A673 (cell line): ENCODE results near the gene TMX1. TPM values are rescaled to one million over a fixed set of nuclear protein-coding genes. Genes with fewer than 3 reads are reported as not detected.

Experiments
- BruUV-seq: library from RNA; stranded (reverse); fragments of 400-500 nt; replicated peaks from 2 replicates; lab custom pipeline; 2021; lab: Mats Ljungman, UMichigan
- CTCF ChIA-PET: fragments of 300-600 bp; sonication (Branson Sonifier 250); formaldehyde crosslinking; loops from one replicate; lab custom pipeline; 2022; ENCODE audit warnings: antibody characterized with exemption; lab: Charles Lee
- POLR2A ChIA-PET: fragments of 300-600 bp; sonication (Branson Sonifier 250); formaldehyde crosslinking; loops from one replicate; lab custom pipeline; 2022; ENCODE audit warnings: antibody characterized with exemption; ENCODE audit not compliant: low non-redundant PET; lab: Charles Lee
- DNase-seq: peaks from one replicate; pipeline ENCODE4 v3.0.0-alpha.2; 2015; ENCODE audit warnings: low spot score
- H3K27ac ChIP-seq: fragments of 200-600 bp; sonication (generic); 2 replicates; pipeline ENCODE4 v1.5.1; 2016; ENCODE audit warnings: mixed run types, low read depth, mild to moderate bottlenecking, mixed read lengths, antibody characterized with exemption, low read length; ENCODE audit not compliant: poor library complexity, severe bottlenecking
- H3K27me3 ChIP-seq: fragments of 200-600 bp; sonication (generic); replicated peaks from 2 replicates; pipeline ENCODE4 v1.6.1; 2017; ENCODE audit warnings: mixed run types, low read depth, mild to moderate bottlenecking, mixed read lengths, antibody characterized with exemption, low read length; ENCODE audit not compliant: insufficient read depth, poor library complexity
- H3K36me3 ChIP-seq: fragments of 200-600 bp; sonication (generic); 2 replicates; pipeline ENCODE4 v1.6.1; 2016; ENCODE audit warnings: mixed run types, mild to moderate bottlenecking, mixed read lengths, antibody characterized with exemption, low read length; ENCODE audit not compliant: insufficient read depth, poor library complexity, severe bottlenecking
- H3K4me1 ChIP-seq: fragments of 200-600 bp; sonication (generic); 2 replicates; pipeline ENCODE4 v1.6.1; 2017; ENCODE audit warnings: mixed run types, mild to moderate bottlenecking, mixed read lengths, antibody characterized with exemption, low read length; ENCODE audit not compliant: insufficient read depth, poor library complexity, severe bottlenecking
- H3K4me3 ChIP-seq: fragments of 200-600 bp; sonication (generic); 2 replicates; pipeline ENCODE4 v1.5.1; 2016; ENCODE audit warnings: low read depth, mixed run types, mild to moderate bottlenecking, mixed read lengths, low read length; ENCODE audit not compliant: poor library complexity, severe bottlenecking
- H3K9me3 ChIP-seq: fragments of 200-600 bp; sonication (generic); 2 replicates; pipeline ENCODE4 v1.6.1; 2016; ENCODE audit warnings: mixed run types, low read depth, mild to moderate bottlenecking, mixed read lengths, antibody characterized with exemption, low read length; ENCODE audit not compliant: poor library complexity, severe bottlenecking
- CTCF ChIP-seq: fragments of 300-800, 200-600 bp; sonication (generic); conservative IDR thresholded peaks from 2 replicates; pipeline ENCODE4 v1.5.1; 2017; ENCODE audit warnings: low read depth, mild to moderate bottlenecking, antibody characterized with exemption, low read length, moderate library complexity, mixed read lengths
- EZH2 ChIP-seq: fragments of 200-600 bp; sonication (generic); IDR thresholded peaks from 2 replicates; pipeline ENCODE4 v1.6.1; 2017; ENCODE audit warnings: borderline replicate concordance, low read depth, mild to moderate bottlenecking, mixed read lengths, antibody characterized with exemption, low read length; ENCODE audit not compliant: poor library complexity, severe bottlenecking
- intact Hi-C: fragments of 100-400 bp; cut with micrococcal nuclease; formaldehyde crosslinking; loops from one replicate; pipeline ENCODE4 v1.10.0; 2022; ENCODE audit not compliant: unreplicated experiment
- total RNA-seq: library from RNA; stranded (reverse); gene quantifications from 2 replicates; pipeline ENCODE4 v1.2.3, GENCODE V29; 2021

Gene TMX1
- total RNA-seq, 1 experiment from 2014 or later: 60.1 TPM

GRCh38 chr14:51207621-51208020 is 32.4 kb upstream of the TMX1 start:
- no peak for TF ChIP-seq CTCF
- Histone ChIP-seq H3K27ac (no peak overlapping the region), H3K36me3 (no peaks in the 10 kb centered on the region), H3K4me1 (peaks cover 24% of the 10 kb centered on the region), H3K27me3 (no peaks in the 10 kb centered on the region), H3K4me3 (no peak overlapping the region), H3K9me3 (no peaks in the 10 kb centered on the region)
- intact Hi-C loops: no loop called here
- CTCF ChIA-PET: no interaction called here
- no TSS peak for BruUV-seq
- POLR2A ChIA-PET: no interaction called here
- DNase-seq: no peak

GRCh38 chr14:51208982-51209381 is 31.1 kb upstream of the TMX1 start:
- peaks cover 24% of the 10 kb centered on the region for H3K4me1 ChIP-seq
- no TSS peak for BruUV-seq
- intact Hi-C loops: no loop called here
- no peaks in the 10 kb centered on the region for H3K36me3 ChIP-seq
- H3K27ac ChIP-seq: no peak overlapping the region
- no peak overlapping the region for H3K4me3 ChIP-seq
- no peak for DNase-seq
- POLR2A ChIA-PET: no interaction called here
- H3K9me3 ChIP-seq: no peaks in the 10 kb centered on the region
- CTCF ChIA-PET: interaction anchor here (0.5 kb wide), 1 partner anchor 1713 kb away, joined by 3 read pairs; no protein-coding TSS in a partner anchor
- TF ChIP-seq CTCF (no peak), EZH2 (no peak)
- no peaks in the 10 kb centered on the region for H3K27me3 ChIP-seq

GRCh38 chr14:51209457-51209856 is 30.6 kb upstream of the TMX1 start:
- POLR2A ChIA-PET: no interaction called here
- intact Hi-C loops: no loop called here
- H3K4me1 ChIP-seq: peaks cover 24% of the 10 kb centered on the region
- no peak overlapping the region for H3K27ac ChIP-seq
- H3K9me3 ChIP-seq: no peaks in the 10 kb centered on the region
- TF ChIP-seq CTCF: no peak
- CTCF ChIA-PET: no interaction called here
- H3K36me3 ChIP-seq: no peaks in the 10 kb centered on the region
- no peak for DNase-seq
- H3K27me3 ChIP-seq: no peaks in the 10 kb centered on the region
- no TSS peak for BruUV-seq
- H3K4me3 ChIP-seq: no peak overlapping the region
